ENCODE measurements around the gene WDR45. TPM values are rescaled to one million over a fixed set of nuclear protein-coding genes. Genes with fewer than 3 reads are reported as not detected.

WDR45 gene
- total and polyA plus RNA-seq, 2 of the 13 experiments (the other 11 are each of a cell fraction or from before 2014, with no cell fraction given), result 16.4 to 65.5 TPM

DNA sequence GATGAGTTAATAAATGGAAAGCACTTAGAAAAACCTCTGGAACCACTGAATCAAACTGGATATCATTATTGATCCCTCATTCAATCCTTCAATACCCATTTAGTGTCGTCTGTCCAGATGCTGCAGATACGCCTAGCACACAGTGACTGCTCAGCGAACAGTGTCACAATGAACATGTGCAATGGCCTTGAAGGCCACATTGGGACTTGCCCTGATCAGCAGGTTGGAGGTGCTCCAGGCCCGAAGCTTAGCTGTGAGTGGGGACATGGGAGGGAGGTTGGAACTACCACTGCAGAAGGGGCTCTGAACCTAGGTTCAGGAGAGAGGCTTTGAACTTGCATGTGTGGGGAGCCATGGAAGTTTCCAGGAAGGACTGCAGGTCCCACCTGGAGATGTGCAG lies 26.6 kb upstream of the WDR45 start:
- H3K27me3 ChIP-seq (ENCODE audit: control insufficient read depth in 1 of 2, insufficient read depth in 2 of 2, low read length in 2 of 2), result no peaks in the 10 kb centered on the region
- no peaks in the 10 kb centered on the region for H3K9me3 ChIP-seq (ENCODE audit: low read length)
- in situ Hi-C loops (cut with HindIII; ENCODE audit: extremely low pct_ligation_motif_present, low pct_unique_long_range_greater_than_20kb), result no loop called here
- no peaks in the 10 kb centered on the region for H3K79me2 ChIP-seq (ENCODE audit: insufficient read depth, low read length)
- intact Hi-C loops (cut with micrococcal nuclease; ENCODE audit: unreplicated experiment), result no loop called here
- no TSS peak for BruUV-seq (replicated peaks)
- 100% methylated on average over 3 of the region's 4 CpGs for WGBS (ENCODE audit: low lambda C conversion rate)
- H3K36me3 ChIP-seq (replicated peaks in 1 of 2; ENCODE audit: control insufficient read depth in 1 of 2, insufficient read depth in 2 of 2, low read length in 2 of 2), result 0 out of 5 replicates have a peak, but pooled peaks cover 0 to 13% of the 10 kb centered on the region in 2 experiments
- no peaks in the 10 kb centered on the region for H4K20me1 ChIP-seq (ENCODE audit: insufficient read depth, low read length)
- no peak overlapping the region for H3K9ac ChIP-seq (ENCODE audit: insufficient read depth, low read depth, low read length)
- no peak for FAIRE-seq
- ChIA-PET POLR2A (no interaction called here), CTCF (ENCODE audit: low intra/inter-chr PET ratio, low total read pairs) (no interaction called here)
- ATAC-seq, result no peak
- H3K4me3 ChIP-seq (replicated peaks in 1 of 3; ENCODE audit: insufficient read depth in 1 of 3, low read depth in 2 of 3, low read length in 3 of 3), result no peak overlapping the region
- no peak for TF ChIP-seq DDIT3 (CRISPR knock-in tag; IDR thresholded peaks at IDR 0.05)
- no peak for TF ChIP-seq PTBP1 (IDR thresholded peaks at IDR 0.05; ENCODE audit: low read depth, low read length, poor library complexity, severe bottlenecking)
- TF ChIP-seq NFE2L1 (CRISPR knock-in tag; IDR thresholded peaks at IDR 0.05; ENCODE audit: borderline replicate concordance), result no peak
- TF ChIP-seq ZNF430 (CRISPR knock-in tag; IDR thresholded peaks at IDR 0.05), result no peak
- TF ChIP-seq, protein P1, sequence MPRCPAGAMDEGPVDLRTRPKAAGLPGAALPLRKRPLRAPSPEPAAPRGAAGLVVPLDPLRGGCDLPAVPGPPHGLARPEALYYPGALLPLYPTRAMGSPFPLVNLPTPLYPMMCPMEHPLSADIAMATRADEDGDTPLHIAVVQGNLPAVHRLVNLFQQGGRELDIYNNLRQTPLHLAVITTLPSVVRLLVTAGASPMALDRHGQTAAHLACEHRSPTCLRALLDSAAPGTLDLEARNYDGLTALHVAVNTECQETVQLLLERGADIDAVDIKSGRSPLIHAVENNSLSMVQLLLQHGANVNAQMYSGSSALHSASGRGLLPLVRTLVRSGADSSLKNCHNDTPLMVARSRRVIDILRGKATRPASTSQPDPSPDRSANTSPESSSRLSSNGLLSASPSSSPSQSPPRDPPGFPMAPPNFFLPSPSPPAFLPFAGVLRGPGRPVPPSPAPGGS (CRISPR knock-in tag; IDR thresholded peaks at IDR 0.05), result no peak
- TF ChIP-seq ZZZ3 (CRISPR knock-in tag; IDR thresholded peaks at IDR 0.05; ENCODE audit: borderline replicate concordance), result no peak
- no peak for TF ChIP-seq ZNF24 (IDR thresholded peaks at IDR 0.05)
- no peak for TF ChIP-seq ZNF639 (CRISPR knock-in tag; conservative IDR thresholded peaks at IDR 0.05)
- no peak for TF ChIP-seq ZNF275 (CRISPR knock-in tag; IDR thresholded peaks at IDR 0.05; ENCODE audit: borderline replicate concordance)
- TF ChIP-seq, protein P2, sequence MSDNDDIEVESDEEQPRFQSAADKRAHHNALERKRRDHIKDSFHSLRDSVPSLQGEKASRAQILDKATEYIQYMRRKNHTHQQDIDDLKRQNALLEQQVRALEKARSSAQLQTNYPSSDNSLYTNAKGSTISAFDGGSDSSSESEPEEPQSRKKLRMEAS (IDR thresholded peaks at IDR 0.05), result no peak
- TF ChIP-seq, protein P3, sequence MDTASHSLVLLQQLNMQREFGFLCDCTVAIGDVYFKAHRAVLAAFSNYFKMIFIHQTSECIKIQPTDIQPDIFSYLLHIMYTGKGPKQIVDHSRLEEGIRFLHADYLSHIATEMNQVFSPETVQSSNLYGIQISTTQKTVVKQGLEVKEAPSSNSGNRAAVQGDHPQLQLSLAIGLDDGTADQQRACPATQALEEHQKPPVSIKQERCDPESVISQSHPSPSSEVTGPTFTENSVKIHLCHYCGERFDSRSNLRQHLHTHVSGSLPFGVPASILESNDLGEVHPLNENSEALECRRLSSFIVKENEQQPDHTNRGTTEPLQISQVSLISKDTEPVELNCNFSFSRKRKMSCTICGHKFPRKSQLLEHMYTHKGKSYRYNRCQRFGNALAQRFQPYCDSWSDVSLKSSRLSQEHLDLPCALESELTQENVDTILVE (CRISPR knock-in tag; IDR thresholded peaks at IDR 0.05), result no peak
- TF ChIP-seq FOXA1 (IDR thresholded peaks at IDR 0.05), result no peak
- no peak for TF ChIP-seq FOXA1 (CRISPR knock-in tag; IDR thresholded peaks at IDR 0.05)
- no peak for TF ChIP-seq MTA1 (CRISPR knock-in tag; IDR thresholded peaks at IDR 0.05; ENCODE audit: borderline replicate concordance)
- no peak for TF ChIP-seq BRD4 (CRISPR knock-in tag; IDR thresholded peaks at IDR 0.05)
- TF ChIP-seq, protein P4, sequence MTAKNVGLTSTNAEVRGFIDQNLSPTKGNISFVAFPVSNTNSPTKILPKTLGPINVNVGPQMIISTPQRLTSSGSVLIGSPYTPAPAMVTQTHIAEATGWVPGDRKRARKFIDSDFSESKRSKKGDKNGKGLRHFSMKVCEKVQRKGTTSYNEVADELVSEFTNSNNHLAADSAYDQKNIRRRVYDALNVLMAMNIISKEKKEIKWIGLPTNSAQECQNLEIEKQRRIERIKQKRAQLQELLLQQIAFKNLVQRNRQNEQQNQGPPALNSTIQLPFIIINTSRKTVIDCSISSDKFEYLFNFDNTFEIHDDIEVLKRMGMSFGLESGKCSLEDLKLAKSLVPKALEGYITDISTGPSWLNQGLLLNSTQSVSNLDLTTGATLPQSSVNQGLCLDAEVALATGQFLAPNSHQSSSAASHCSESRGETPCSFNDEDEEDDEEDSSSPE (CRISPR knock-in tag; IDR thresholded peaks at IDR 0.05), result no peak
- no peak for TF ChIP-seq KLF11 (CRISPR knock-in tag; IDR thresholded peaks at IDR 0.05)
- TF ChIP-seq XRCC5 (optimal IDR thresholded peaks at IDR 0.05; ENCODE audit: low read length), result no peak
- no peak overlapping the region for H3K4me2 ChIP-seq (ENCODE audit: low read depth, low read length)
- H3K27ac ChIP-seq (ENCODE audit: extremely low read length, insufficient read depth, low read length), result no peak overlapping the region
- H2AFZ ChIP-seq (ENCODE audit: low read length), result no peak overlapping the region
- DNase-seq (ENCODE audit: low spot score), result no peak
- peaks cover 29% of the 10 kb centered on the region for H3K4me1 ChIP-seq (ENCODE audit: insufficient read depth, low read length)
